OCI-LY1 (cell line): ENCODE data around the gene GCLC.

ENCODE experiments used
- CTCF ChIP-seq: fragments of 200-600 bp; sonication (generic), shearing (Covaris generic); IDR thresholded peaks from 2 replicates; pipeline ENCODE4 v1.5.1; 2017; ENCODE audit warnings: mild to moderate bottlenecking, antibody characterized with exemption, low read length, moderate library complexity, mixed read lengths
- EZH2 ChIP-seq: fragments of 200-600 bp; sonication (generic), shearing (Covaris generic); IDR thresholded peaks from 2 replicates; pipeline ENCODE4 v1.8.0; 2017; ENCODE audit warnings: borderline replicate concordance, mixed run types, mild to moderate bottlenecking, antibody characterized with exemption, low read length, moderate library complexity, mixed read lengths

GRCh38 chr6:53494076-53494475 is 50.8 kb downstream of the GCLC start:
- no peak for TF ChIP-seq EZH2
- TF ChIP-seq CTCF, result no peak
